CD14-positive monocyte (primary cell): Measurements from ENCODE around the gene PHLDB2. TPM values are rescaled to one million over a fixed set of nuclear protein-coding genes. Genes with fewer than 3 reads are reported as not detected.

Experiments used
- DNase-seq, 3 donors: peaks; one replicate each; pipeline ENCODE4 v3.0.0-alpha.2; 2011 to 2022
- H2AFZ ChIP-seq: 2 replicates; pipeline ENCODE4 v1.6.0; 2012; ENCODE audit warnings: mild to moderate bottlenecking, low read depth, low read length, inconsistent platforms; ENCODE audit not compliant: insufficient read depth, poor library complexity, severe bottlenecking
- H3K27ac ChIP-seq, 2 donors: 1 replicate in 1 of 2; 2 replicates in 1 of 2; pipeline ENCODE4 v1.5.1; 2012 to 2013; ENCODE audit warnings: low read length in 2 of 2, control low read depth in 1 of 2, inconsistent platforms in 1 of 2, low read depth in 1 of 2, mild to moderate bottlenecking in 1 of 2
- H3K27me3 ChIP-seq, 2 donors: one replicate each; pipeline versions ENCODE4 v1.6.0 to v1.6.1; 2011 to 2013; ENCODE audit warnings: low read length in 2 of 2; ENCODE audit not compliant: control insufficient read depth in 2 of 2, insufficient read depth in 2 of 2
- H3K36me3 ChIP-seq, 2 donors: replicated peaks in 1 of 2; 1 replicate in 1 of 2; 2 replicates in 1 of 2; pipeline versions ENCODE4 v1.5.1 to v1.6.1; 2012 to 2013; ENCODE audit warnings: low read length in 2 of 2, control low read depth in 1 of 2, inconsistent platforms in 1 of 2, mild to moderate bottlenecking in 1 of 2; ENCODE audit not compliant: insufficient read depth in 2 of 2, control insufficient read depth in 1 of 2
- H3K4me1 ChIP-seq, 2 donors: 1 replicate in 1 of 2; 2 replicates in 1 of 2; pipeline versions ENCODE4 v1.5.1 to v1.6.1; 2012 to 2013; ENCODE audit warnings: low read length in 2 of 2, control low read depth in 1 of 2, inconsistent platforms in 1 of 2, mild to moderate bottlenecking in 1 of 2, moderate library complexity in 1 of 2; ENCODE audit not compliant: insufficient read depth in 2 of 2, control insufficient read depth in 1 of 2
- H3K4me2 ChIP-seq: replicated peaks from 2 replicates; pipeline ENCODE3; 2012; ENCODE audit warnings: low read length, moderate library complexity, mild to moderate bottlenecking; ENCODE audit not compliant: poor library complexity, severe bottlenecking; ENCODE audit errors: extremely low read depth
- H3K4me3 ChIP-seq, 3 experiments: fragments of 200-600 bp in 1 of 3; sonication (generic) in 1 of 3; replicated peaks in 1 of 3; 1 replicate in 2 of 3; 2 replicates in 1 of 3; pipeline ENCODE4 v1.5.1; 2011 to 2013; ENCODE audit warnings: low read length in 3 of 3, mild to moderate bottlenecking in 3 of 3, control low read depth in 2 of 3, low read depth in 2 of 3, inconsistent platforms in 1 of 3, moderate library complexity in 1 of 3
- H3K79me2 ChIP-seq: 2 replicates; pipeline ENCODE4 v1.6.0; 2012; ENCODE audit warnings: mild to moderate bottlenecking, control low read depth, inconsistent platforms, low read length, moderate library complexity; ENCODE audit not compliant: insufficient read depth
- H3K9ac ChIP-seq: 2 replicates; pipeline ENCODE4 v1.6.0; 2017; ENCODE audit warnings: low read length, mild to moderate bottlenecking; ENCODE audit not compliant: insufficient read depth, poor library complexity, severe bottlenecking
- H3K9me3 ChIP-seq, 2 donors: replicated peaks in 1 of 2; 1 replicate in 1 of 2; 2 replicates in 1 of 2; pipeline versions ENCODE4 v1.5.1 to v1.6.1; 2012 to 2013; ENCODE audit warnings: low read length in 2 of 2, control low read depth in 1 of 2; ENCODE audit not compliant: control insufficient read depth in 1 of 2, insufficient read depth in 1 of 2
- H4K20me1 ChIP-seq: 2 replicates; pipeline ENCODE4 v1.6.0; 2012; ENCODE audit warnings: mild to moderate bottlenecking, low read length, control low read depth, moderate library complexity; ENCODE audit not compliant: insufficient read depth
- H3K27ac Mint-ChIP-seq, 7 donors: one replicate each; pipeline ENCODE4 v1.8.0; 2020; ENCODE audit warnings: mild to moderate bottlenecking in 7 of 7, mixed read lengths in 7 of 7, moderate library complexity in 6 of 7, inconsistent platforms in 2 of 7
- H3K27me3 Mint-ChIP-seq, 3 donors: one replicate each; pipeline ENCODE4 v1.8.0; 2021 to 2022; ENCODE audit warnings: low read depth in 3 of 3, mild to moderate bottlenecking in 3 of 3, mixed read lengths in 3 of 3, moderate library complexity in 3 of 3, inconsistent platforms in 1 of 3
- H3K36me3 Mint-ChIP-seq, 2 donors: one replicate each; pipeline ENCODE4 v1.8.0; 2020; ENCODE audit warnings: mixed read lengths in 2 of 2, inconsistent platforms in 1 of 2, mild to moderate bottlenecking in 1 of 2
- H3K4me1 Mint-ChIP-seq: one replicate; pipeline ENCODE4 v1.8.0; 2020; ENCODE audit warnings: mild to moderate bottlenecking, mixed read lengths
- H3K4me3 Mint-ChIP-seq, 2 donors: one replicate each; pipeline ENCODE4 v1.8.0; 2020; ENCODE audit warnings: mild to moderate bottlenecking in 2 of 2, mixed read lengths in 2 of 2, moderate library complexity in 1 of 2
- H3K9me3 Mint-ChIP-seq, 7 donors: one replicate each; pipeline ENCODE4 v1.8.0; 2020 to 2022; ENCODE audit warnings: mixed read lengths in 7 of 7, mild to moderate bottlenecking in 6 of 7, moderate library complexity in 6 of 7, inconsistent platforms in 2 of 7
- WGBS: methylation state at CpG from one replicate; pipeline ENCODE4 v1.1.5; 2013; ENCODE audit warnings: missing lambda C conversion rate; ENCODE audit not compliant: insufficient coverage; 5-methylcytosine and 5-hydroxymethylcytosine counted together
- intact Hi-C, 2 donors: fragments of 100-400 bp; cut with micrococcal nuclease; formaldehyde crosslinking; loops; one replicate each; pipeline versions ENCODE4 v1.15.0 to v1.15.1; 2023
- polyA plus RNA-seq, 3 donors: library from polyadenylated mRNA; depleted of rRNA in 1 of 3; unstranded in 2 of 3; stranded (reverse) in 1 of 3; fragments of 300-500 nt in 2 of 3; fragments of >200 nt in 1 of 3; fragmentation: Illumina TruSeq in 2 of 3; gene quantifications; 1 replicate in 2 of 3; 2 replicates in 1 of 3; pipeline ENCODE4 v1.2.3, GENCODE V29; 2012 to 2021
- TF ChIP-seq, protein P1 (sequence below): fragments of 200-600 bp; IDR thresholded peaks from one replicate; pipeline ENCODE4 v1.8.0; 2022; ENCODE audit warnings: antibody characterized with exemption, mild to moderate bottlenecking

PHLDB2 gene
- polyA plus RNA-seq, 3 donors, result 0.08 TPM; not detected in 2

DNA sequence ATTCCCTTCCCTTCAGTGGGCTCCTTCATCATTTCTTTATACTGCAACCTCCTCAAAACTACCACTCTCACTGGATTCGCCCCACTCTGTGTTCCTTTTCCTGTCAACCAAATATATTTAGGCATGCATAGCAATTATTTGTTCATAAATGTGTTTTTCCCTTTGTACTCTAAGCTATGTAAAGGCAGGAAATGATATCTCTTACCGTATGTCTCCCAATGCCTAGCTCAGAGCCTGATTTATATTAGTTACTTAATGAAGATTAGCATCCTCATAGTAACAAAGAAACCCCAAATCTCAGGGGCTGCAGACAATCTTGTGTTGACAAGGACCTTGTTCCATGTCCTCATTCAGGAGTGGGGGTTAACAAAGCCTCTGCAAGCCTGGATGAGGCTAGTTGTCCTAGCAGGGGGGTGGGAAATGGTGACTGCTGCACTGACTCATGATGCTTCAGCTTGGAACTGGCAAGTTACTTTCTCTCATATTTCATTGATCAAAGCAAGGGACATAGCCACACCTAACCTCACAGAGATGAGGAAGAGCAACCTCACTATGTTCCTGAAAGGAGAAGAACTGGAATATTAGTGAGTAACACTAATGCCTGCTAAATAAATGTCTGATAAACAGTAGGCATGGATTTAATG lies 15.2 kb downstream of the PHLDB2 start:
- Histone ChIP-seq H2AFZ (no peak overlapping the region), H3K79me2 (no peaks in the 10 kb centered on the region), H3K4me1 (no peaks in the 10 kb centered on the region), H4K20me1 (no peaks in the 10 kb centered on the region), H3K4me2 (no peak overlapping the region), H3K9ac (no peak overlapping the region), H3K4me3 (no peak overlapping the region), H3K9me3 (no peaks in the 10 kb centered on the region), H3K27me3 (no peaks in the 10 kb centered on the region), H3K27ac (no peak overlapping the region), H3K36me3 (no peaks in the 10 kb centered on the region)
- H3K27ac Mint-ChIP-seq, result no peak overlapping the region
- H3K27me3 Mint-ChIP-seq, result peaks cover under 1 to 2% (median 2%) of the 10 kb centered on the region in 3 donors
- no peak overlapping the region for H3K4me3 Mint-ChIP-seq
- intact Hi-C loops, result no loop called here
- no peaks in the 10 kb centered on the region for H3K36me3 Mint-ChIP-seq
- TF ChIP-seq, protein P1, sequence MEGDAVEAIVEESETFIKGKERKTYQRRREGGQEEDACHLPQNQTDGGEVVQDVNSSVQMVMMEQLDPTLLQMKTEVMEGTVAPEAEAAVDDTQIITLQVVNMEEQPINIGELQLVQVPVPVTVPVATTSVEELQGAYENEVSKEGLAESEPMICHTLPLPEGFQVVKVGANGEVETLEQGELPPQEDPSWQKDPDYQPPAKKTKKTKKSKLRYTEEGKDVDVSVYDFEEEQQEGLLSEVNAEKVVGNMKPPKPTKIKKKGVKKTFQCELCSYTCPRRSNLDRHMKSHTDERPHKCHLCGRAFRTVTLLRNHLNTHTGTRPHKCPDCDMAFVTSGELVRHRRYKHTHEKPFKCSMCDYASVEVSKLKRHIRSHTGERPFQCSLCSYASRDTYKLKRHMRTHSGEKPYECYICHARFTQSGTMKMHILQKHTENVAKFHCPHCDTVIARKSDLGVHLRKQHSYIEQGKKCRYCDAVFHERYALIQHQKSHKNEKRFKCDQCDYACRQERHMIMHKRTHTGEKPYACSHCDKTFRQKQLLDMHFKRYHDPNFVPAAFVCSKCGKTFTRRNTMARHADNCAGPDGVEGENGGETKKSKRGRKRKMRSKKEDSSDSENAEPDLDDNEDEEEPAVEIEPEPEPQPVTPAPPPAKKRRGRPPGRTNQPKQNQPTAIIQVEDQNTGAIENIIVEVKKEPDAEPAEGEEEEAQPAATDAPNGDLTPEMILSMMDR, result no peak
- WGBS, result no CpG with 5 or more reads among the region's 2 CpGs
- no peaks in the 10 kb centered on the region for H3K4me1 Mint-ChIP-seq
- H3K9me3 Mint-ChIP-seq, result peaks cover 0 to 7% (median 2%) of the 10 kb centered on the region in 7 donors
- no peak for DNase-seq

DNA sequence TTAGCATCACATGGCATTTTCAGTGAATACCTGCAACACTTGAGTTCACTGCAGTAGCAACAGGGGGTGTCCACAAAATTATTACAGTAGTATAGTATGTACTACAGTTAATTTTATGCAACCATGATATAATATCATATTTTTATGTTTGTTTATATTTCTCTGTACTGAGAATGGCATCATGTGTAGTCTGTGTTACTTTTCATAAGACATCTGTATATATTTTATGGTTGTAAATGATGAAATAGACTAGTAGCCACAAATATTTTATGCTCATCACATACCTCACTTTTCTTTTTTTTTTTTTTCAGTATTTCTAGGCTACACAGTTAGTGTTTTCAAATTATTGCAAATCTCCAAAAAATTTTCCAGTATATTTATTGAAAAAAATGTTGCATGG lies 22.4 kb downstream of the PHLDB2 start:
- no peaks in the 10 kb centered on the region for H3K9me3 ChIP-seq
- no peak overlapping the region for H3K4me3 ChIP-seq
- TF ChIP-seq, protein P1, result no peak
- H3K36me3 Mint-ChIP-seq, result no peaks in the 10 kb centered on the region
- no peaks in the 10 kb centered on the region for H3K79me2 ChIP-seq
- H3K4me1 Mint-ChIP-seq, result no peaks in the 10 kb centered on the region
- DNase-seq, result no peak
- no peak overlapping the region for H3K27ac Mint-ChIP-seq
- no peak overlapping the region for H3K4me2 ChIP-seq
- H3K4me3 Mint-ChIP-seq, result no peak overlapping the region
- no peak overlapping the region for H3K9ac ChIP-seq
- H3K27ac ChIP-seq, result no peak overlapping the region
- no peak overlapping the region for H2AFZ ChIP-seq
- peaks cover 1 to 13% (median 7%) of the 10 kb centered on the region in 7 donors for H3K9me3 Mint-ChIP-seq
- no peaks in the 10 kb centered on the region for H3K36me3 ChIP-seq
- no peaks in the 10 kb centered on the region for H3K27me3 ChIP-seq
- no peaks in the 10 kb centered on the region for H4K20me1 ChIP-seq
- peaks cover 0 to 2% (median 1%) of the 10 kb centered on the region in 3 donors for H3K27me3 Mint-ChIP-seq
- no peaks in the 10 kb centered on the region for H3K4me1 ChIP-seq
- intact Hi-C loops, result no loop called here
